Measurements from ENCODE around the gene BIN1.
"Not testable (repeated sequence)": the region's sequence is repeated elsewhere in the genome, so short reads cannot be mapped to it uniquely, and the experiment has no call there.

Gene BIN1

GRCh38 chr2:127134833-127135830 lies 28.2 kb upstream of the BIN1 start:
- no peak for DNase-seq (ENCODE audit: low read depth)

GRCh38 chr2:127134235-127134634 lies 27.3 kb upstream of the BIN1 start:
- DNase-seq (ENCODE audit: low read depth): no peak

GRCh38 chr2:127133793-127134192 lies 26.8 kb upstream of the BIN1 start:
- no peak for DNase-seq (ENCODE audit: low read depth)

- no peak for DNase-seq (ENCODE audit: low read depth)
These were observed 23.5 kb upstream of the BIN1 start for GRCh38 chr2:127130421-127130820.

- no peak for DNase-seq (ENCODE audit: low read depth)
These were observed 23.0 kb upstream of the BIN1 start for GRCh38 chr2:127129937-127130336.

GRCh38 chr2:127128445-127128904 lies 21.5 kb upstream of the BIN1 start:
- DNase-seq (ENCODE audit: low read depth): no peak

- no peak for DNase-seq (ENCODE audit: low read depth)
These were observed 18.9 kb upstream of the BIN1 start for GRCh38 chr2:127125821-127126220.

GRCh38 chr2:127124426-127124825 lies 17.5 kb upstream of the BIN1 start:
- no peak for DNase-seq (ENCODE audit: low read depth)

GRCh38 chr2:127122361-127123027 lies 15.5 kb upstream of the BIN1 start:
- DNase-seq (ENCODE audit: low read depth): no peak

- DNase-seq (ENCODE audit: low read depth): no peak
These were observed 14.8 kb upstream of the BIN1 start for GRCh38 chr2:127121776-127122176.

- no peak for DNase-seq (ENCODE audit: low read depth)
These were observed 14.4 kb upstream of the BIN1 start for GRCh38 chr2:127121353-127121752.

- not testable (repeated sequence) for DNase-seq (ENCODE audit: low read depth)
These were observed 13.5 kb upstream of the BIN1 start for GRCh38 chr2:127120408-127120807.

GRCh38 chr2:127118467-127118866 lies 11.5 kb upstream of the BIN1 start:
- DNase-seq (ENCODE audit: low read depth): no peak

- DNase-seq (ENCODE audit: low read depth): no peak
These were observed 11.1 kb upstream of the BIN1 start for GRCh38 chr2:127118038-127118437.

- no peak for DNase-seq (ENCODE audit: low read depth)
These were observed 10.6 kb upstream of the BIN1 start for GRCh38 chr2:127117603-127118002.

GRCh38 chr2:127115471-127116199 lies 8.7 kb upstream of the BIN1 start:
- DNase-seq (ENCODE audit: low read depth): no peak

GRCh38 chr2:127110985-127111384 lies 4.0 kb upstream of the BIN1 start:
- no peak for DNase-seq (ENCODE audit: low read depth)

GRCh38 chr2:127108090-127108523 lies 1.2 kb upstream of the BIN1 start:
- DNase-seq (ENCODE audit: low read depth): no peak

- DNase-seq (ENCODE audit: low read depth): no peak
These were observed 657 bp upstream of the BIN1 start for GRCh38 chr2:127107622-127107999.

GRCh38 chr2:127106457-127106990 lies 430 bp downstream of the BIN1 start:
- DNase-seq (ENCODE audit: low read depth): no peak

GRCh38 chr2:127105656-127106456 lies 1.1 kb downstream of the BIN1 start:
- DNase-seq (ENCODE audit: low read depth): no peak

Measured in T follicular helper cell (primary cell).